ENCODE measurements around the gene RAB8B. TPM values are rescaled to one million over a fixed set of nuclear protein-coding genes. Genes with fewer than 3 reads are reported as not detected.

Gene RAB8B
- total RNA-seq, 1 experiment from 2014 or later, result 16.0 TPM

GRCh38 chr15:63238796-63239195 lies 49.4 kb downstream of the RAB8B start:
- Mint-ChIP-seq H3K4me1 (ENCODE audit: low read depth, unreplicated experiment) (peaks cover 14% of the 10 kb centered on the region), H3K4me3 (ENCODE audit: low read depth, unreplicated experiment) (no peak overlapping the region), H3K27ac (ENCODE audit: unreplicated experiment) (no peak overlapping the region), H3K36me3 (ENCODE audit: insufficient read depth, unreplicated experiment) (peaks cover 5% of the 10 kb centered on the region), H3K27me3 (ENCODE audit: unreplicated experiment) (no peaks in the 10 kb centered on the region), H3K9me3 (ENCODE audit: low read depth, unreplicated experiment) (peaks cover 3% of the 10 kb centered on the region)
- CTCF ChIA-PET, result interaction anchor here (0.7 to 1.0 kb wide), 2 partner anchors 8 to 24 kb away, joined by 3 to 6 read pairs; no protein-coding TSS in a partner anchor
- TF ChIP-seq CTCF (IDR thresholded peaks at IDR 0.05; ENCODE audit: unreplicated experiment), result no peak
- no peak for DNase-seq
- BruUV-seq (replicated peaks), result no TSS peak
- intact Hi-C loops (cut with micrococcal nuclease; ENCODE audit: unreplicated experiment), result no loop called here

- peaks cover 3% of the 10 kb centered on the region for H3K9me3 Mint-ChIP-seq (ENCODE audit: low read depth, unreplicated experiment)
- no peak for DNase-seq
- no peaks in the 10 kb centered on the region for H3K27me3 Mint-ChIP-seq (ENCODE audit: unreplicated experiment)
- no peak for TF ChIP-seq CTCF (IDR thresholded peaks at IDR 0.05; ENCODE audit: unreplicated experiment)
- no peak overlapping the region for H3K4me3 Mint-ChIP-seq (ENCODE audit: low read depth, unreplicated experiment)
- CTCF ChIA-PET, result no interaction called here
- H3K4me1 Mint-ChIP-seq (ENCODE audit: low read depth, unreplicated experiment), result peaks cover 10% of the 10 kb centered on the region
- no peak overlapping the region for H3K27ac Mint-ChIP-seq (ENCODE audit: unreplicated experiment)
- no peaks in the 10 kb centered on the region for H3K36me3 Mint-ChIP-seq (ENCODE audit: insufficient read depth, unreplicated experiment)
- no TSS peak for BruUV-seq (replicated peaks)
- intact Hi-C loops (cut with micrococcal nuclease; ENCODE audit: unreplicated experiment), result no loop called here
Observed at GRCh38 chr15:63240109-63240508, 50.7 kb downstream of the RAB8B start.

- intact Hi-C loops (cut with micrococcal nuclease; ENCODE audit: unreplicated experiment), result no loop called here
- BruUV-seq (replicated peaks), result no TSS peak
- no peak for DNase-seq
- Mint-ChIP-seq H3K4me1 (ENCODE audit: low read depth, unreplicated experiment) (peaks cover 10% of the 10 kb centered on the region), H3K36me3 (ENCODE audit: insufficient read depth, unreplicated experiment) (no peaks in the 10 kb centered on the region), H3K27me3 (ENCODE audit: unreplicated experiment) (no peaks in the 10 kb centered on the region), H3K27ac (ENCODE audit: unreplicated experiment) (no peak overlapping the region), H3K9me3 (ENCODE audit: low read depth, unreplicated experiment) (peaks cover 3% of the 10 kb centered on the region), H3K4me3 (ENCODE audit: low read depth, unreplicated experiment) (no peak overlapping the region)
- TF ChIP-seq CTCF (IDR thresholded peaks at IDR 0.05; ENCODE audit: unreplicated experiment), result no peak
- CTCF ChIA-PET, result no interaction called here
Observed at GRCh38 chr15:63241316-63241715, 51.9 kb downstream of the RAB8B start.

- intact Hi-C loops (cut with micrococcal nuclease; ENCODE audit: unreplicated experiment), result no loop called here
- no TSS peak for BruUV-seq (replicated peaks)
- Mint-ChIP-seq H3K4me1 (ENCODE audit: low read depth, unreplicated experiment) (peaks cover 10% of the 10 kb centered on the region), H3K27me3 (ENCODE audit: unreplicated experiment) (no peaks in the 10 kb centered on the region), H3K9me3 (ENCODE audit: low read depth, unreplicated experiment) (no peaks in the 10 kb centered on the region), H3K27ac (ENCODE audit: unreplicated experiment) (no peak overlapping the region), H3K4me3 (ENCODE audit: low read depth, unreplicated experiment) (no peak overlapping the region), H3K36me3 (ENCODE audit: insufficient read depth, unreplicated experiment) (no peaks in the 10 kb centered on the region)
- DNase-seq, result no peak
- no peak for TF ChIP-seq CTCF (IDR thresholded peaks at IDR 0.05; ENCODE audit: unreplicated experiment)
- CTCF ChIA-PET, result no interaction called here
Observed at GRCh38 chr15:63243101-63243500, 53.7 kb downstream of the RAB8B start.
